Activated naive CD4-positive, alpha-beta T cell treated with Interleukin-2 at 50 U/mL for 16 hours (primary cell): Measurements from ENCODE around the gene SLC38A9.
"Not testable (repeated sequence)": the region's sequence is repeated elsewhere in the genome, so short reads cannot be mapped to it uniquely, and the experiment has no call there.

Source experiments
- DNase-seq: peaks from one replicate; pipeline ENCODE4 v3.0.0-alpha.2; 2020

SLC38A9 gene

DNA sequence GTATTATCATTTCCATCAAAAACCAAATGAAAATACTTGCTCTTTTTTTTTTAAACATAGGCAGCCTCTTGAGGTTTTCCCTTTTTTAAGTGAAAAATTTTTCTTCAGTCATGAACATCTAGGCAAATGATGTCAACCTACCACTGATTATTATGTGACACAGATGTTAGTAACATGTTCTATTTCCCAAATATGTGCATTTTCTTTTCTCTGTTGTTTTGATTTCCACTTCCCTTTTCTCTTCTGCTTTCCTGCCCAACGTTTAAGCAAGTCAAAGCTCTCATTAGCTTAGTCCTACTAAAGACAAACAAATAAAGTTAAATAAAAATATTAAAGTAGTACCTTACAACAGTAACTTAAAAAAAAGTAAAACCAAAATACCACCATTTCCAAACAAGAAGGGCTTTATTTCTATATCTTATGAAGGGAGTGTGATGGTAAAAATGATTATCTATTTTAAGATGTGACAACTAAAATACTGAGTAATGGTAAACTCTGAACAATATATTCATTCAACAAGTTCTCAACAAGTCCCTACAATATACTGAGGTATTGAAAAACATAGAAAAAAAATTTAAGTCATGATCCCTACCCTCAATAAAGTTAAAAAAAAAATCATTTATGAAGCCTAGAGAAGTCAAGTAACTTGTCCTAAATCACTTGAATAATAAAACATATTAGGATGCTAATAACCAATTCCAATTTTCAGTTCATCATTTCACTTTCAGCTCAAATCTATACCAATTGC, 9.4 kb downstream of the SLC38A9 start:
- DNase-seq = no peak

DNA sequence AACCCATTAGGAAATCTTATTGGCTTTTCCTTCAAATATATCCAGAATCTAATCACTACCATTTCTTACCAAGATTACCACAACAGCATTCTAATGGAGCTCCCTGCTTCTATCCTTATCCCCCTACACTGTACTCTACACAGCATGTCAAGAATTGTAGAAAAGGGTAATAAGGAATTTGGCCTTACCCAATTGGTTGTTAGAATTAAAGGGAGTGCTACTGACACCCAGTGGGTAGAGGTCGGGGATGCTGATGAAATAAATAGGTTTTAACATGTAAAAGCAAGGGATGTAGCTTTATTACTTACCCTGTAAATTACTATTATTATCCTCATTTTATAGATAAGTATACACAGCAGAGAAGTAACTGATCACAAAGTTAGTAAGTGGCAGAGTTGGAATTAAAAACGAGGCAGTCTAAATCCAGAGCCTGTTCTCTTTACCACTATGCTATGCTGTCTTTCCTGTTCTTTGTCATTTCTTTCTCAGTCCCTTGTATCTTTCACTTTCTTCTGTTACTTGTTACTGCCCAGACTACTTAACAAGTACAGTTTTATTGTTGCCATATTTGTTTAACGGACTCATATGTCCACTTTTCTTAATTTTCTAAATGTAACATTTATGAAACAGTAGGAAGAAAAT, 10.5 kb downstream of the SLC38A9 start:
- no peak for DNase-seq

DNA sequence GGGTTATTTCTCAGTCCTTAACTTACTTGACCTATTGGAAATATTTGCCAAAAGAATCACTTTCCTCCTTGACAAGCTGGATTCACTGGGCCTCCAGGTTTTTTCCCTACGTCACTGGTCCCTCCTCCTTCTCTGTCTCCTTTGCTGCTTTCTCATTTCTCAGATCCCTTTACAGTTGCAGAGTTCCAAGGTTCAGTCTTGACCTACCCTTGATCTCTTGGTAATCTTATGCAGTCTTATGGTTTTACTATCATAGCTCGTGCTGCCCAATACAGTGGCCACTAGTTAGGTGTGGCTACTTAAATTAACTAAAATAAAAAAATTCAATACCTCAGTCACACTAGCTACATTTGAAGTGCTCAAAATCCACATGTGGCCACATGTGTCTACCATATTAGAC, 11.4 kb downstream of the SLC38A9 start:
- DNase-seq = no peak

DNA sequence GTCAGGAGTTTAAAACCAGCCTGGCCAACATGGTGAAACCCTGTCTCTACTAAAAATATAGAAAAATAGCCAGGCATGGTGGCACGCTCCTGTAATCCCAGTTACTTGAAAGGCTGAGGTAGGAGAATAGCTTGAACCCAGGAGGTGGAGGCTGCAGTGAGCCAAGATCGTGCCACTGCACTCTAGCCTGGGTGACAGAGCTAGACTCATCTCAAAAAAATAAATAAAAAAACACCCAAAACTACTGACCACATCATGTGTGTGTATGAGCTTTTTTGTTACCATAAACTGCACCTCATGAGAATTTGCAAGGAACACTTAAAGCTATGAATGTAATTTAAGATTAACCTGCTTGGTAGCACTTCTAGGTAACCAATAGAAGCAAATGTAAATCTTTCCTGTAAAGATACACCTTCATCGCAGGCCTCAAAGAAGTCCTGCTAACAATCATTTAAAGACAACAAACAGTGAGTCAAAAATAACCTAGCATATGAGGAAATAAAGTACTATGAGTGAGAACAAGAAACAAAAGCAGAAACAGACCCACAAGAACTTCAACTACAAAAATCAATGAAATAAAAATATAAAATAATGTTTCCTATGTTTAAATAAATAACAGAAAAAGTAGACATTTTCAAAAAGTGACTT, 13.0 kb downstream of the SLC38A9 start:
- no peak for DNase-seq

DNA sequence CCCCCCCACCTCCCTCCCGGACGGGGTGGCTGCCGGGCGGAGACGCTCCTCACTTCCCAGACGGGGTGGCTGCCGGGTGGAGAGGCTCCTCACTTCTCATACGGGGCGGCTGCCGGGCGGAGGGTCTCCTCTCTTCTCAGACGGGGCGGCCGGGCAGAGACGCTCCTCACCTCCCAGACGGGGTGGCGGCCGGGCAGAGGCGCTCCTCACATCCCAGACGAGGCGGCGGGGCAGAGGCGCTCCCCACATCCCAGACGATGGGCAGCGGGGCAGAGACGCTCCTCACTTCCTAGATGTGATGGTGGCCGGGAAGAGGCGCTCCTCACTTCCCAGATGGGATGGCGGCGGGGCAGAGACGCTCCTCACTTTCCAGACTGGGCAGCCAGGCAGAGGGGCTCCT, 15.4 kb downstream of the SLC38A9 start:
- DNase-seq = not testable (repeated sequence)

DNA sequence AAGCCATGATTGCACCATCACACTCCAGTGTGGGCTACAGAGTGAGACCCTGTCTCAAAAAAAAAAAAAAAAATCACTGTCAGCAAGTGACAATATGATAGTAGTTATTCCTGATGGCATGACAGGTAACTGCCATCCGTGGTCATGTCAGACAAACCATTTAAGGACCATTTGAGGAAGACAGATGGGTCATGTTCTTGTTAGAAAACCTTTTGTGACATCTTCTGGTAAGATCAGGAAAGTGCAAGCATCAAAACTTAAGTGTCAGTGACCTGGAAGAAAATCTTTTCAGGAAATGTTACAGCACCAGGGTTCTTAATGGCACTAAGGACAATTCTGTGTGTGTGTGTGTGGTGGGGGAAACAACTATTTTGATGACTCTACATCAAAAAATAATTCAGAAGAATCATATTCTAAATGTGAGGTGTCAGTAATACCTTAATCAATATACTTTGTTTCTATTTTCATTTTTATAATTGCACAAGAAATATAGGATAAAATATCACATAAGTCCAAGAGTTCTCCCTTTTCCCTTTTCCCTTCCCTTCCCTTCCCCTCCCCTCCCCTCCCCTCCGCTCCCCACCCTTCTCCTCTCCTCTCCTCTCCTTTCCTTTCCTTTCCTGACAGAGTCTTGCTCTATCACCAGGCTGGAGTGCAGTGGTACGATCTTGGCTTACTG, 17.8 kb downstream of the SLC38A9 start:
- no peak for DNase-seq

DNA sequence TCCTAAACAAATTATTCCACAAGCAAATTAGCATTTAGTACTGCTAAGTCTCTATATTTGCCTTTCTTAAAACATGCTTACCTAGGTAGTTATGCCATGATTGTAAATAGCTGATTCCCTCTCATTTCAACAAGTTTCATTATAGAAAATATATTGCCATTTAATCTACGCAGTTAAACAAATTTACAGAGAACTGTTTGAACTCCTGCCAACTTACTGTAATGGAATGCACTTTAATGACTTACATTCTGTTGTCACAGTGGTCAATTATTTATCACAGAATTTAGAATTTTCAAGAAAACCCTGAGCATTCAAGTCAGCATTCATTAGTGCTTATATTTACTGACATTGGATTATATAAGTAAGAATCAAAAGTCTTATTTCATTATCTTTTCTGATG, 19.6 kb downstream of the SLC38A9 start:
- no peak for DNase-seq

DNA sequence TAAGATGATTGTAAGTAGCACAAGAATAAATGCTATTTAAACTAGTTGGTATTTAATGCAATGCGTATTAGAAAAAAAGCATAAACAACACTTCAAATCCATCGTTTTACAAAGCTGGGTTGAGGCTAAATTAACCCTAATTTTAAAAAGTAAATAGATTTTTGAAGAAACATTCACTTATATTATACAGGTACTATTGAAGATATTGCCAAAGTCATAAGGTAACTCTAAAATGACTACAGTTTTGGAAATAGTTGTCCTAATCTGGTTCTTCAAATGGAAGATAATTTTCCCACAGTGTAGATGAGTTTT, 20.1 kb downstream of the SLC38A9 start:
- no peak for DNase-seq

DNA sequence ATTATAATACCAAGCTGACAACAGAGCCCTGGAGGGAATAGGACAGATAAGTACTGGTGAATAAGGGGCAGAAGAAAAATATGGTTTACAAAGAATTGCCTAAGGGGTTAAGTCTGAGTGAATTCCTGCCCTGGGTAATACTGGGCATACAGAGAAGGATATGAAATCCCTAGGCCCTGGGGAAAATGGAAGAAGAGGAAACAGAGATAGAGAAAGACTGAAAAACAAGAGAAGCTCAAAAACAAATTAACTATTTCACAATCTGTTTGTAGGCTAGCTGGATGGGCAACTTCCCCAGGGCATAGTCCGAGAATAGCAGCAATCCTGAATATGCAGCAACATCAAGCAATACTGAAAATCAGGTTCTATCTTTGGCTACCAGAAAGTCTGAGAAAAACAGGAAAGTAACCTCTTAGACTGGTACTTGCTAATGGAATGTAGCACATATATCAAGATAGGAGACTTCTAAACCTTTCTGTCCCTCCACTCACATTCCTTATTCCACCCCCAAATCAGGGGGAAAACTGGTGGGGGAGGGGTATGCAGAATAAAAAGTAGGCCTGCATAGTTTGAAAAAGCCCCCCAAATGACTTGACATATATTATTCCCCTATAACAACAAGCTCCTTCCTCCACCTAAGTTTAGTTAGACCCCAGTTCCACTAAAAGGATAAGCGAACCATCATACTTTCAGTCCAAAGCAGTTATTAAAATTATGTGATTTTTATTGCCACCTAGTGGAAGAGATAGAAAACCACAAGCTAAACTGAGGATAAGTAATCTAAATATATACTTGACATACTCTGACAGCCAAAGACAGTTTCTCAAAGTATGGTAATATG, 20.6 kb downstream of the SLC38A9 start:
- DNase-seq = no peak

DNA sequence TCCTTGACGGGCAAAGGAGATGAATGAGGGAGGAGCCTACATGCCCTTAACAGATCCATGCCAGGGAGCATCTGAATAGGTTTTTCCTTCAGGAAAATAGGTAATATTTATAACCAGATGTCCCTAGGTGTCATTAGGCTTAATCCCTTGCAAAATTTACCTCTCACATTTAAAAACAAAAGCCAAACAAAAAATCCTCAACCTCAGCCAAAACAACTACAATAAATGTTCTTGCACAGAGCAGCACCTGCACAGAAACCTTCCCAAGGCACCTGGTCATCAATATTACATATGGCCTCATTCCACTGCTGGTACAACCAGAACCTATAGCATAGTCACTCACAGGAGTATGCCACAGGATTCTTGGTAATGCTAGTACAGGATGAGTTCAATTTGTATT, 30.1 kb downstream of the SLC38A9 start:
- DNase-seq = no peak

DNA sequence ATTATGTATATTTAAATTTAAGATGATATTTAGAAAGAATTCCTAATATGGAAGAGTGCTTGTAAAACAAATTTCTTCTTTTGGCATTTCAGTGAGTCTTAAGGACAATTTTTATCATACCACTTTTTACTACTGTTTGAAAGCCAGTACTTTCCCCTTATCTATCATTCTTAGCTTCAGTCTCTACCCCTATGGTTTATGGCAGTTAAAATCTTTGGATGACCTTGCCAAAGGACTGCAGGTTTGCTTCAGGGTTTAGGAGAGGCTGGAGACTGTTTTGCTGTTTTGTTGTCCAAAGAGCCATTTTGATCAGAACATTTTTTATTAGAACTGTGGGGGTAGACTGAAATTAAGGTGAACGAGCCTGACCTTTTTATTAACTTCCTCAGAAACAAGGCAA, 30.8 kb downstream of the SLC38A9 start:
- no peak for DNase-seq

DNA sequence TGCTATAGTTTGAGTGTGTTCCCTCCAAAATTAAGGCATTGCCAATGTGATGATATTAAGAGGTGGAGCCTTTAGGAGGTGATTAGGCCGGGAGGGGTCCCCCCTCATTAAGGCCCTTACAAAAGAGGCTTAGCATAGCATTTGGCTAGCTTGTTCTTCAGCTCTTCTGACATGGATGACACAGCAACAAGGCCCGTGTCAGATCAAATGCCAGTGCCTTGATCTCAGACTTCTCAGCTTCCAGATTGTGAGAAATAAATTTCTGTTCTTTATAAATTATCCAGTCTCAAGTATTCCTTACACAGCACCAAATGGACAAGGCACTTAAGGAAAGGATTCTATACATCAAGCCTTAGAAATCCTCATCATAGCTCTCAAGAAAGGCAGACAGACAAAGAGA, 31.8 kb downstream of the SLC38A9 start:
- no peak for DNase-seq

DNA sequence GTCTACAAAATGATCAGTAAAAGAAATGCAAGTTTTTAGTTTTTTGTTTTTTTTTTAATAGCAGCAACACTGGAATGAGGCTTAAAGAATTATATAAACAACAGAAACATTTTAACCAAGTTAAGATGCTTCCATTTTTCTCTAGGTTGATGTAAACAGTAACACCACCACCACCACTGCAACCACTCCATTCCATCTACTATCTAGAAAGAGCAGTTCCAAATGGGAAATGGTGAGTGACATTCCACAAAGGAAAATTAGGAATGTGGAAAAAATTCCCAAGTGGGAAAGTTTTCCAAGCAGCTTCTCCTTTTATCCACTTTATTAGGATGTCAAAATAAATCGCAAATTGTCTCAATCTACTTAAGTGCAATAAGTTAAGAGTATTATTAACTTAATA, 32.6 kb downstream of the SLC38A9 start:
- no peak for DNase-seq

DNA sequence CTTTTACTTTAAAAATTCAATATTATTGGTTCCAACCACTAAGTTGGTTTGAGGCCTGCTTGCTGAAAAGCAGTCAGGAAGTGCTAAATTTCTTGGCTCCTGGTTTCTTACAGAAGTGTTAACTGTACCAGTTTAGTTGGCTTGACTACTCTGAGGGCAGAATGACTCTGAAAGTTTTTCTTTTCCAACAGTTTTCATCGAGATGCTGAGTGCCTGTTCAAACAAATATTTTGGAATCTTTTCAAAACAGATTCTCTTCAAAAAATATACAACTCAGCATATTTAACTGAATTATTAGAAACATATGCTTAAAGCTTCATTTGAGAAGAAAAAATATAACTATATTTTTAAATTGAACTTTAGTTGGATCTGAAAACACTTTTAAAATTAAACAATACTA, 37.0 kb downstream of the SLC38A9 start:
- DNase-seq = no peak

DNA sequence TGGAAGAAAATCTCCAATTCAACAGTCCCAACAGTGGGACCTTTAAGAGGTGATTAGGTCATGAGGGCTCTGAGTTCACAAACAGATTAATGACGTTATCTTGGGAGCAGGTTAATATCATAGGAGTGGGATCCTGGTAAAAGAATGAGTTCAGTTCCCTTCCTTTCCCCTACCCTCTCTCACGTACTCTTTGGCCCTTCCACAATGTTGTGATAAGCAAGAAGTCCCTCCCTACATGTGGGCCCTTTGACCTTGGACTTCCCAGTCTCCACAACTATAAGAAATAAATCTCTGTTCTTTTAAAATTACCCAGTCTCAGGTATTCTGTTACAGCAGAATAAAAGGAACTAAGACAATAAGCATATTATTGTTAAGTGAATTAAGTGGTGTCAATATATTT, 37.8 kb downstream of the SLC38A9 start:
- no peak for DNase-seq

DNA sequence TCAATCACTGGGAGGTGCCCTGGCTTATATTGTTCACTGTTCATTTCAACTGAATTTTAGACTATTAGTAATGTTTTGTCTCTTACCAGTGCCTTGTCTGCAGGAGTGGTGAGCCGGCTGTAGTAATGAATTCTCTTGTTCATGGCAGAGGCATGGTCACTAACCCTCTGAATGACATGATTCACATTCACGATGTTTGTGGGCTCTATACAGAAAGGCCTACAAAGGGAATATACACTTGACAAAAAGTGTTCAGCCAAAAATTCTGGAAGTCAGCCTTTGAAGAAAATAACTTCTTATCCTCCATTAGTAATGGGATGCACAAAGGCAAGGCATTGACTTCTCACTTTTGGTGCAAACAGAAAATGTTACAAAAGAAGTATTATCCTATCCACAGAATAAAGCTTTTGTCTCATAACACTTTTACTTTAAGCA, 39.6 kb downstream of the SLC38A9 start:
- DNase-seq = no peak

DNA sequence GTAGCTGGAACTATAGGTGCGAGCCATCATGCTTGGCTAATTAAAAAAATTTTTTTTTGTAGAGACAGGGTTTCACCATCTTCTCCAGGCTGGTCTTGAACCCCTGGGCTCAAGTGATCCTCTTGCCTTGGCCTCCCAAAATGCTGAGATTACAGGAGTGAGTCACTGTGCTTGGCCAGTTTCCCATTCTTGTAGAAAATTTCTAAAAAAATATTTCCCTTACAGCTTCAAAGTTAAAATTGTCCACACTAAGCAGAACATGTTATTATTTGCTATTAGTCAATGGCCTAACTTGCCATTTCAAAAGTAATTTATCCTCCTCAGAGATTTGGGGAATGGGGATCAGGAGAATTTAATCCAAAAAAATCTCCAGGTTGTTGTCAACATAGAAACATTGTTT, 40.1 kb downstream of the SLC38A9 start:
- no peak for DNase-seq

DNA sequence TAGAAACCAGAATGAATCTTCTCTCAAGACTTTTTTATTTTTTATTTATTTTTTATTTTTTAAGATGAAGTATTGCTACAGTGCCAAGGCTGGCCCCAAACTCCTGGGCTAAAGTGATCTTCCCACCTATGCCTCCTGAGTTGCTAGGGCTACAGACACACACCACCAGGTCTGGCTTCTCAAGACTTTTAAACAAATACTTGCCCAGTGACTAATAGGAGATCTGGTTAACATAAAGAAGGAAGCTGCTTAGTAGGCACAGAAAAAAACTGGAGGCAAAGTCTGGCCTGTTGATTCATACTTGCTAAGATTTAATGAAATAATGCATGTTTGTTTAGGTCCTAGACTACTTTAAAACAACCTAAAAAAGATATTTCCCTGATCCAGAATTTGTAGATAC, 43.8 kb downstream of the SLC38A9 start:
- DNase-seq = no peak

DNA sequence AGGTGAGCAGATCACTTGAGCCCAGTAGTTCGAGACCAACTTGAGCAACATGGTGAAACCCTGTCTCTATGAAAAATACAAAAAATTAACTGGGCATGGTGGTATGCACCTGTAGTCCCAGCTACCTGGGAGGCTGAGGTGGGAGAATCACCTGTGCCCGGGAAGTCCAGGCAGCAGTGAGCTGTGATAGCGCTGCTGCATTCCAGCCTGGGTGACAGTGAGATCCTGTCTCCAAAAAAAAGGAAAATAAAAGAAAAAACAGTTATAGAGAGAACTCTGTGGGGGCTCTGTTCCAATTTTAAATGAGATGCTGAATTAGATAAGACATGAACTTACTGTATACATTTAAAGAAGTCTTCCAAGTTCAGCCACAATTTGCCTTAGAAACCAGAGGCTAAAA, 44.2 kb downstream of the SLC38A9 start:
- no peak for DNase-seq

DNA sequence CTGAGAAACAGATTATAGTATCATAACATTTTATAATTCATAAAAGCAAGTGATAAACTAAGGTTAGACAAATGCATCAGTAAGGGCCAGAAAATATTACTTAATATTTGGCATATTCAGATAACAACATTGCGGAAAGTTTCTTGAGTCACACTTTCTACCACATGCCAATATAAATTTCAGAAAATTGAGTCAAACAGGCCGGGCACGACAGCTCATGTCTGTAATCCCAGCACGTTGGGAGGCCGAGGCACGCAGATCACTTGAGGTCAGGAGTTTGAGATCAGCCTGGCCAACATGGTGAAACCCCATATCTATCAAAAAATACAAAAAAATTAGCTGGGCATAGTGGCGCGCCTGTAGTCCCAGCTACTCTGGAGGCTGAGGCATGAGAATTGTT, 47.1 kb downstream of the SLC38A9 start:
- no peak for DNase-seq

DNA sequence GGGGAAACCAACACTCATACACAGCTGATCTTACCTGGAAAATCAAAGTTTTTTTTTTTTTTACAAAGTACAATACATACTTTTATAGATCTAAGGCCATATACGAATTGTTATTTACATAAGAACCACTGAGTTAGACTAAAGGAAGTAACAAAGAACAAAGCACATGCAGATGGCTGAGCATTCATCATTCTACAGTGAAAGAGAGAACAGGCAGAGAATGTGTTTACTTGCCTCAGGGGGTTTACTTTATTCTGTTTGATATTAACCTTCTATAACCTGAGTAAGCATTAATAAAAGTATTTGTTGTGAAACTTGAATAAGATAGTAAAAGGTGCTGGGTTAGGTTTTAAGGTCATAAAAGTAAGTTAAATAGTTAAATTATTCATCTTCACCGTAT, 54.7 kb downstream of the SLC38A9 start:
- no peak for DNase-seq

DNA sequence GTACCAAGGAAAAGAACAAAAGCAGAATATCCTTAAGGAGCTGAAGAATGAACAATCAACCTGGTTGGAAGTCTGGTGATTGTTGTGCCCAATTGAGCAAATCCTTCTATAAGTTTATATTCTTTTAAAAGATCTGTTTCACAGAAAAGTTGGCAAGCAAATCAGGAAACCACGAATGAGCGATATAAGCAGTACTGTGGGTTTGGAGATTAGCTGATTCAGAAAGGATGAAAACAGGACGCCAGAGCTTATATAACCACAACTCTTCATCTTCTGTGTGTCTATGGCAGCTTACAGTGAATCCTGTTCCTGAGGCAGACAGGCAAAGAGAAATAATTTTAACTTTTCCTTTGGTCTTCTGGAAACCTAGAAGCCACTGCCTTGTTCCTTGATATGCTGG, 61.7 kb downstream of the SLC38A9 start:
- no peak for DNase-seq

DNA sequence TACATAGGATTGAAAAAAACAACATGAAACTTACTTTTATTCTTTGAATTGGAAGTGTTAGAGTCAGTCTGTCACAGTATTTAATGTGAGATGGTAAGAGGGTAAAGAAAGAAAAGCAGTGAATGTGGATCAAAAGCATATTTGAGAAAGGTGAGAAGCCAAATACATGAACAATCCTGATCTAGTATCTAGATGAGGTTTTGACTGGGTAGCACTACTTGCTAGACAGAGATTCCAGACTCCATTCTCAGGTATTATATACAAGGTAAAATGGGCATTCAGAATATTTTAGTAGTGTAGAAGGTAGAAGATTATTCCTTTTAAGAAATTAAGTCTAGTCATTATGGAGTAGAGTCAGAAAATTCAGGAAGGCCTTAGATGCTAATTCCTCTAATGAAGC, 62.2 kb downstream of the SLC38A9 start:
- no peak for DNase-seq
